Fibroblast of lung (primary cell): Measurements from ENCODE around the gene OR1K1.

Experiments
- CTCF ChIP-seq, 2 donors: IDR thresholded peaks in 1 of 2; conservative IDR thresholded peaks in 1 of 2; 1 replicate in 1 of 2; 2 replicates in 1 of 2; pipeline ENCODE4 v1.5.1; 2011 to 2012; ENCODE audit warnings: low read length in 2 of 2, control low read depth in 1 of 2, inconsistent platforms in 1 of 2, low read depth in 1 of 2, mild to moderate bottlenecking in 1 of 2
- EZH2 ChIP-seq: IDR thresholded peaks from 2 replicates; pipeline ENCODE4 v1.5.1; 2012; ENCODE audit warnings: low read length, control low read depth, mild to moderate bottlenecking; ENCODE audit errors: missing control alignments

- TF ChIP-seq CTCF (conservative IDR thresholded peaks at IDR 0.05 in 1 of 2, IDR thresholded peaks at IDR 0.05 in 1 of 2; ENCODE audit: low read depth in 1 of 2, low read length in 2 of 2) (no peak), EZH2 (no peak)
These were observed 48.5 kb downstream of the OR1K1 start for GRCh38 chr9:122848256-122848943.
